ENCODE measurements around the gene MYBPC3.

The MYBPC3 gene

GRCh38 chr11:47356129-47356997, 3.9 kb upstream of the MYBPC3 start:
- DNase-seq, result no peak

- DNase-seq, result no peak
Observed at GRCh38 chr11:47355283-47356128, 3.0 kb upstream of the MYBPC3 start.

- DNase-seq, result no peak
Observed at GRCh38 chr11:47354913-47355282, 2.4 kb upstream of the MYBPC3 start.

- no peak for DNase-seq
Observed at GRCh38 chr11:47353978-47354774, 1.7 kb upstream of the MYBPC3 start.

GRCh38 chr11:47351156-47352126, 1.1 kb downstream of the MYBPC3 start:
- DNase-seq, result no peak

- DNase-seq, result no peak
Observed at GRCh38 chr11:47350315-47350714, 2.2 kb downstream of the MYBPC3 start.

- no peak for DNase-seq
Observed at GRCh38 chr11:47349521-47350095, 2.9 kb downstream of the MYBPC3 start.

GRCh38 chr11:47348859-47349258, 3.6 kb downstream of the MYBPC3 start:
- DNase-seq, result no peak

GRCh38 chr11:47348131-47348802, 4.2 kb downstream of the MYBPC3 start:
- DNase-seq, result no peak

- DNase-seq, result no peak
Observed at GRCh38 chr11:47347137-47347536, 5.4 kb downstream of the MYBPC3 start.

GRCh38 chr11:47345890-47346563, 6.5 kb downstream of the MYBPC3 start:
- DNase-seq, result no peak

GRCh38 chr11:47342854-47343253, 9.6 kb downstream of the MYBPC3 start:
- DNase-seq, result no peak

GRCh38 chr11:47342036-47342803, 10.3 kb downstream of the MYBPC3 start:
- DNase-seq, result no peak

- no peak for DNase-seq
Observed at GRCh38 chr11:47340980-47341775, 11.3 kb downstream of the MYBPC3 start.

- no peak for DNase-seq
Observed at GRCh38 chr11:47340010-47340409, 12.5 kb downstream of the MYBPC3 start.

GRCh38 chr11:47338396-47339241, 13.9 kb downstream of the MYBPC3 start:
- DNase-seq, result no peak

- no peak for DNase-seq
Observed at GRCh38 chr11:47337229-47337924, 15.1 kb downstream of the MYBPC3 start.
